ENCODE results near the gene GID8. TPM values are rescaled to one million over a fixed set of nuclear protein-coding genes. Genes with fewer than 3 reads are reported as not detected.

The GID8 gene
- total and polyA plus RNA-seq, 2 of the 13 experiments (the other 11 are each of a cell fraction or from before 2014, with no cell fraction given), result 39.6 to 59.8 TPM

DNA sequence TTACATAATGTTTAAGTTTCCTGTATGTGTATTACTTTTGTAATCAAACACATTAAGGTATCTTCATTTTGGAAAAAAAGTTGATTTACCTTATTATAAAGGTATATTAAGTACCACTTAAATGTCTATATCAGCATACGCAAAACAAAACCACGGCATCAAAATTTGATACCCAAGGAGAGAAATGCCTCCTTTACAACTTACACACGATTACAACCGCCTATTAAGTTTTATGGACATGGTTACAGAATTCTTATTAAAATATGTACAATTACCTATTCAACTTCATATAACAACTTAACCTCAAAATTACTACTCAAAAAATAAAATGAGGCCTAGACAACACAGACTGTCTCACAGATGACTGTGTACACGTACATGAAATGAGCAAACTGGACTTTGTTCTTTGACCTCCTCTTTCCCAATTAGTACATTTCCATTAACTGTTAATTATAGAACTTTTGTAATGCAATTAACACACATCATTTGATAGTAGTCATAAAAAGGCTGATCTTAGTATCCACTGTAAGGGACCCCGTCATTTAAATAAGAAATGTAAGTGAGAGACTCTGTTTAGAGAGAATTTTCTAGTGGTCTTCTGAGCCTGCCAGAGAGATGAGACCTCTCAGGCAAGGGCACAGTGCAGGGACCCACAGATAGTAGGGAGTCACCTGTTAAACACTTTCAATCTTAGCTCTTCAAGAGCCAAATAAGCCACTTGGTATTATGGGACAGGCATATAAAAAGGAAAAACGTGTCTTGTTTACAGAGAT is 14.1 kb upstream of the GID8 start (continued):
- TF ChIP-seq ZNF607 (CRISPR knock-in tag; IDR thresholded peaks at IDR 0.05; ENCODE audit: borderline replicate concordance) (no peak), ZNF790 (CRISPR knock-in tag; IDR thresholded peaks at IDR 0.05; ENCODE audit: borderline replicate concordance) (no peak), RCOR2 (CRISPR knock-in tag; IDR thresholded peaks at IDR 0.05) (peak; percentile 81), ZNF296 (CRISPR knock-in tag; conservative IDR thresholded peaks at IDR 0.05) (no peak), KAT8 (CRISPR knock-in tag; IDR thresholded peaks at IDR 0.05) (peak; percentile 75; the same call in 1 of the 2 replicates), KAT2B (IDR thresholded peaks at IDR 0.05; ENCODE audit: borderline replicate concordance, low read depth, low read length) (no peak), ZNF572 (CRISPR knock-in tag; IDR thresholded peaks at IDR 0.05) (no peak), GTF2F1 (IDR thresholded peaks at IDR 0.05; ENCODE audit: low read length) (no peak), HOXA9 (CRISPR knock-in tag; IDR thresholded peaks at IDR 0.05; ENCODE audit: borderline replicate concordance) (no peak), AGO1 (IDR thresholded peaks at IDR 0.05; ENCODE audit: low read depth, low read length, poor library complexity, severe bottlenecking) (no peak), ZNF343 (CRISPR knock-in tag; IDR thresholded peaks at IDR 0.05) (no peak), ZNF264 (CRISPR knock-in tag; IDR thresholded peaks at IDR 0.05) (no peak; the same call in 1 of the 2 replicates), THYN1 (CRISPR knock-in tag; IDR thresholded peaks at IDR 0.05; ENCODE audit: borderline replicate concordance, low read depth) (0 out of 2 replicates have a peak, but pooled peaks have one; percentile 55), ZNF431 (CRISPR knock-in tag; IDR thresholded peaks at IDR 0.05; ENCODE audit: borderline replicate concordance, low read depth) (no peak), KDM6A (CRISPR knock-in tag; IDR thresholded peaks at IDR 0.05; ENCODE audit: low read depth) (0 out of 2 replicates have a peak, but pooled peaks have one; percentile 37), ZNF605 (CRISPR knock-in tag; IDR thresholded peaks at IDR 0.05) (no peak), FOXK2 (IDR thresholded peaks at IDR 0.05) (no peak), ADNP (CRISPR knock-in tag; IDR thresholded peaks at IDR 0.05) (no peak), SMARCE1 (IDR thresholded peaks at IDR 0.05; ENCODE audit: borderline replicate concordance) (no peak), ZFP41 (CRISPR knock-in tag; IDR thresholded peaks at IDR 0.05; ENCODE audit: borderline replicate concordance) (no peak), TCF12 (IDR thresholded peaks at IDR 0.05) (no peak), TCF12 (CRISPR knock-in tag; IDR thresholded peaks at IDR 0.05) (no peak; the same call in 1 of the 2 replicates), ZNF232 (CRISPR knock-in tag; IDR thresholded peaks at IDR 0.05; ENCODE audit: borderline replicate concordance) (no peak), NFE2L1 (CRISPR knock-in tag; IDR thresholded peaks at IDR 0.05; ENCODE audit: borderline replicate concordance) (no peak), ZNF496 (CRISPR knock-in tag; IDR thresholded peaks at IDR 0.05; ENCODE audit: insufficient replicate concordance) (no peak)
- TF ChIP-seq, protein P1, sequence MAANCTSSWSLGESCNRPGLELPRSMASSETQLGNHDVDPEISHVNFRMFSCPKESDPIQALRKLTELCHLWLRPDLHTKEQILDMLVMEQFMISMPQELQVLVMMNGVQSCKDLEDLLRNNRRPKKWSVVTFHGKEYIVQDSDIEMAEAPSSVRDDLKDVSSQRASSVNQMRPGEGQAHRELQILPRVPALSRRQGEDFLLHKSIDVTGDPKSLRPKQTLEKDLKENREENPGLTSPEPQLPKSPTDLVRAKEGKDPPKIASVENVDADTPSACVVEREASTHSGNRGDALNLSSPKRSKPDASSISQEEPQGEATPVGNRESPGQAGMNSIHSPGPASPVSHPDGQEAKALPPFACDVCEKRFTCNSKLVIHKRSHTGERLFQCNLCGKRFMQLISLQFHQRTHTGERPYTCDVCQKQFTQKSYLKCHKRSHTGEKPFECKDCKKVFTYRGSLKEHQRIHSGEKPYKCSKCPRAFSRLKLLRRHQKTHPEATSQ (CRISPR knock-in tag; IDR thresholded peaks at IDR 0.05; ENCODE audit: borderline replicate concordance), result no peak
- TF ChIP-seq, protein P2, sequence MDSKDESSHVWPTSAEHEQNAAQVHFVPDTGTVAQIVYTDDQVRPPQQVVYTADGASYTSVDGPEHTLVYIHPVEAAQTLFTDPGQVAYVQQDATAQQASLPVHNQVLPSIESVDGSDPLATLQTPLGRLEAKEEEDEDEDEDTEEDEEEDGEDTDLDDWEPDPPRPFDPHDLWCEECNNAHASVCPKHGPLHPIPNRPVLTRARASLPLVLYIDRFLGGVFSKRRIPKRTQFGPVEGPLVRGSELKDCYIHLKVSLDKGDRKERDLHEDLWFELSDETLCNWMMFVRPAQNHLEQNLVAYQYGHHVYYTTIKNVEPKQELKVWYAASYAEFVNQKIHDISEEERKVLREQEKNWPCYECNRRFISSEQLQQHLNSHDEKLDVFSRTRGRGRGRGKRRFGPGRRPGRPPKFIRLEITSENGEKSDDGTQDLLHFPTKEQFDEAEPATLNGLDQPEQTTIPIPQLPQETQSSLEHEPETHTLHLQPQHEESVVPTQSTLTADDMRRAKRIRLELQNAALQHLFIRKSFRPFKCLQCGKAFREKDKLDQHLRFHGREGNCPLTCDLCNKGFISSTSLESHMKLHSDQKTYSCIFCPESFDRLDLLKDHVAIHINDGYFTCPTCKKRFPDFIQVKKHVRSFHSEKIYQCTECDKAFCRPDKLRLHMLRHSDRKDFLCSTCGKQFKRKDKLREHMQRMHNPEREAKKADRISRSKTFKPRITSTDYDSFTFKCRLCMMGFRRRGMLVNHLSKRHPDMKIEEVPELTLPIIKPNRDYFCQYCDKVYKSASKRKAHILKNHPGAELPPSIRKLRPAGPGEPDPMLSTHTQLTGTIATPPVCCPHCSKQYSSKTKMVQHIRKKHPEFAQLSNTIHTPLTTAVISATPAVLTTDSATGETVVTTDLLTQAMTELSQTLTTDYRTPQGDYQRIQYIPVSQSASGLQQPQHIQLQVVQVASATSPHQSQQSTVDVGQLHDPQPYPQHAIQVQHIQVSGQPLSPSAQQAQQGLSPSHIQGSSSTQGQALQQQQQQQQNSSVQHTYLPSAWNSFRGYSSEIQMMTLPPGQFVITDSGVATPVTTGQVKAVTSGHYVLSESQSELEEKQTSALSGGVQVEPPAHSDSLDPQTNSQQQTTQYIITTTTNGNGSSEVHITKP (CRISPR knock-in tag; IDR thresholded peaks at IDR 0.05; ENCODE audit: low read depth), result no peak
